Neural crest cell (in vitro differentiated cells): ENCODE data around the gene TWIST2. TPM values are rescaled to one million over a fixed set of nuclear protein-coding genes. Genes with fewer than 3 reads are reported as not detected.
A peak's percentile ranks its signal among the peaks of the same experiment; 100 is the strongest.

Experiments
- DNase-seq: peaks from one replicate; pipeline ENCODE4 v3.0.0; 2021; ENCODE audit warnings: low read depth, mixed read lengths, low spot score
- H3K27ac Mint-ChIP-seq: one replicate; pipeline ENCODE4 v1.8.0; 2021; ENCODE audit warnings: mild to moderate bottlenecking, mixed read lengths; ENCODE audit not compliant: unreplicated experiment
- H3K27me3 Mint-ChIP-seq: 2 replicates; pipeline ENCODE4 v1.8.0; 2021; ENCODE audit warnings: low read depth, mild to moderate bottlenecking, mixed read lengths
- H3K36me3 Mint-ChIP-seq: 2 replicates; pipeline ENCODE4 v1.8.0; 2021; ENCODE audit warnings: low read depth, mild to moderate bottlenecking, mixed read lengths
- H3K4me1 Mint-ChIP-seq: 2 replicates; pipeline ENCODE4 v1.8.0; 2021; ENCODE audit warnings: mixed read lengths
- H3K4me3 Mint-ChIP-seq: one replicate; pipeline ENCODE4 v1.8.0; 2021; ENCODE audit warnings: mild to moderate bottlenecking, mixed read lengths
- H3K9me3 Mint-ChIP-seq: 2 replicates; pipeline ENCODE4 v1.8.0; 2021; ENCODE audit warnings: mixed read lengths
- CTCF ChIP-seq: fragments of 200-600 bp; sonication (generic); conservative IDR thresholded peaks from 2 replicates; pipeline ENCODE4 v1.5.0; 2021; ENCODE audit warnings: antibody characterized with exemption, mild to moderate bottlenecking
- long read RNA-seq: library from polyadenylated mRNA; unstranded; transcript quantifications from one replicate; pipeline ENCODE4 v2.0.0, GENCODE V29; 2020
- total RNA-seq: library from RNA; stranded (reverse); gene quantifications from 2 replicates; pipeline ENCODE4 v1.2.1, GENCODE V29; 2021

Gene TWIST2
- 0.96 and 1.1 TPM in 2 replicates for total RNA-seq
- long read RNA-seq: 0 reads

GRCh38 chr2:238847841-238848690 lies at the start of gene TWIST2:
Gene TWIST2, plus strand, starts transcription at chr2:238848085. Its CDS starts 131 bp downstream, at chr2:238848216.
- H3K4me1 Mint-ChIP-seq: peaks cover 11% of the 10 kb centered on the region
- no peak within 1 kb of the TSS for H3K27ac Mint-ChIP-seq
- TF ChIP-seq CTCF: no peak
- H3K4me3 Mint-ChIP-seq: peak within 1 kb of the TSS; percentile 64
- DNase-seq: peak; percentile 39
- no peaks in the 10 kb centered on the region for H3K9me3 Mint-ChIP-seq
- peaks cover 89% of the 10 kb centered on the region for H3K27me3 Mint-ChIP-seq
- H3K36me3 Mint-ChIP-seq: no peaks in the 10 kb centered on the region

- TF ChIP-seq CTCF: no peak
- Mint-ChIP-seq H3K27me3 (peaks cover 2% of the 10 kb centered on the region), H3K4me3 (no peak overlapping the region), H3K4me1 (no peaks in the 10 kb centered on the region), H3K9me3 (no peaks in the 10 kb centered on the region), H3K36me3 (no peaks in the 10 kb centered on the region), H3K27ac (no peak overlapping the region)
- DNase-seq: no peak
Observed at GRCh38 chr2:238801791-238802190, 46.1 kb upstream of the TWIST2 start.

- Mint-ChIP-seq H3K27me3 (peaks cover 2% of the 10 kb centered on the region), H3K4me1 (no peaks in the 10 kb centered on the region), H3K4me3 (no peak overlapping the region), H3K36me3 (no peaks in the 10 kb centered on the region), H3K27ac (no peak overlapping the region), H3K9me3 (peaks cover 4% of the 10 kb centered on the region)
- TF ChIP-seq CTCF: no peak
- no peak for DNase-seq
Observed at GRCh38 chr2:238802957-238803356, 44.9 kb upstream of the TWIST2 start.

- H3K27me3 Mint-ChIP-seq: peaks cover 2% of the 10 kb centered on the region
- no peak for TF ChIP-seq CTCF
- H3K4me3 Mint-ChIP-seq: no peak overlapping the region
- peaks cover 8% of the 10 kb centered on the region for H3K36me3 Mint-ChIP-seq
- H3K27ac Mint-ChIP-seq: no peak overlapping the region
- DNase-seq: no peak
- peaks cover 11% of the 10 kb centered on the region for H3K9me3 Mint-ChIP-seq
- H3K4me1 Mint-ChIP-seq: no peaks in the 10 kb centered on the region
Observed at GRCh38 chr2:238803996-238804870, 43.7 kb upstream of the TWIST2 start.

GRCh38 chr2:238808761-238809160 lies 39.1 kb upstream of the TWIST2 start:
- Mint-ChIP-seq H3K27ac (no peak overlapping the region), H3K4me1 (no peaks in the 10 kb centered on the region), H3K27me3 (peaks cover 2% of the 10 kb centered on the region), H3K36me3 (peaks cover 17% of the 10 kb centered on the region), H3K9me3 (peaks cover 20% of the 10 kb centered on the region), H3K4me3 (no peak overlapping the region)
- no peak for DNase-seq
- no peak for TF ChIP-seq CTCF
